GM12891 (cell line): ENCODE data around the gene ABAT.

Source experiments
- POLR2AphosphoS5 ChIP-seq: IDR thresholded peaks from 2 replicates; pipeline ENCODE4 v1.6.1; 2011; ENCODE audit warnings: low read depth, low read length, control low read depth
- POU2F2 ChIP-seq: IDR thresholded peaks from 2 replicates; pipeline ENCODE4 v1.6.1; 2011; ENCODE audit warnings: low read depth, mild to moderate bottlenecking, control low read depth, low read length, moderate library complexity
- TAF1 ChIP-seq: IDR thresholded peaks from 2 replicates; pipeline ENCODE4 v1.6.1; 2011; ENCODE audit warnings: low read depth, low read length, control low read depth

DNA sequence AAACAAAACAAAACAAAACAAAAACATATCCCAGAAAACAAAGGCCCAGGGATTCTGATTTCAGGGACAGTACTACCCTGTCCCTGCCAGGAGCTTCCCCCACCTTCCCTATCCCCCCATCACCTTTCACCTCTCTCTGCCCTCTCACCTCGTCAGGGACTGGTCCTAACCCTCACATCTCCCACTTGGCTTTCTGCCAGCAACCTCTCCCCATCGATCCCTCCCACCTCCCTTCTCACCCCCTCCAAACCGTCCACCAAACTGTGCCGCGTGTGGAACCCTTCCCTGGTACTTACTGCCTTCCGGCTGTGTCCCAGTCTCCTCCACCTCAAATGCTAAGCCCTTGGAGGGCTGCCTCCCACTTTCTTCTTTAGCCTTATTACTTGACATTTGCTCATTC is 86.7 kb downstream of the ABAT start:
- TF ChIP-seq TAF1, result no peak
- TF ChIP-seq POLR2AphosphoS5, result no peak
- no peak for TF ChIP-seq POU2F2
